ENCODE measurements around the gene AGPAT4.

GRCh38 chr6:161169696-161170095 lies 104.2 kb downstream of the AGPAT4 start:
- TF ChIP-seq CTCF (conservative IDR thresholded peaks at IDR 0.05; ENCODE audit: low read depth, low read length) = no peak
- no peak for TF ChIP-seq EZH2 (IDR thresholded peaks at IDR 0.05; ENCODE audit: borderline replicate concordance, low read depth, low read length, poor library complexity, severe bottlenecking)

All from A673 (cell line).